HG02973 (cell line): ENCODE data around the gene PDE4A.
"Not testable (repeated sequence)": the region's sequence is repeated elsewhere in the genome, so short reads cannot be mapped to it uniquely, and the experiment has no call there.

Experiments used
- ATAC-seq: cut with Tn5 transposase; IDR thresholded peaks from one replicate; pipeline ENCODE4 v1.9.1; 2021; ENCODE audit warnings: moderate library complexity; ENCODE audit not compliant: unreplicated experiment

PDE4A gene

GRCh38 chr19:10420444-10421239 is at the start of gene PDE4A:
Gene PDE4A (plus strand): TSS chr19:10420538. CDS start chr19:10420765, 227 bp downstream.
- ATAC-seq = no peak

- ATAC-seq = no peak
Measured at GRCh38 chr19:10372690-10373089, 47.6 kb upstream of the PDE4A start.

- ATAC-seq = no peak
Measured at GRCh38 chr19:10374931-10375330, 45.4 kb upstream of the PDE4A start.

GRCh38 chr19:10377140-10377640 is 43.1 kb upstream of the PDE4A start:
- ATAC-seq = not testable (repeated sequence)

GRCh38 chr19:10378124-10378523 is 42.2 kb upstream of the PDE4A start:
- ATAC-seq = no peak

- ATAC-seq = no peak
Measured at GRCh38 chr19:10379880-10380312, 40.4 kb upstream of the PDE4A start.

GRCh38 chr19:10380313-10381102 is 39.8 kb upstream of the PDE4A start, which contains the start of gene TYK2:
Gene TYK2 (minus strand): TSS chr19:10380572. CDS start chr19:10378406, 2,166 bp downstream.
- peak; percentile 81 for ATAC-seq

GRCh38 chr19:10383223-10383499 is 37.2 kb upstream of the PDE4A start:
- not testable (repeated sequence) for ATAC-seq

GRCh38 chr19:10384580-10384979 is 35.8 kb upstream of the PDE4A start:
- no peak for ATAC-seq

- ATAC-seq = no peak
Measured at GRCh38 chr19:10388957-10389356, 31.4 kb upstream of the PDE4A start.

GRCh38 chr19:10389863-10390262 is 30.5 kb upstream of the PDE4A start:
- ATAC-seq = no peak

GRCh38 chr19:10390652-10391286 is 29.6 kb upstream of the PDE4A start:
- ATAC-seq = no peak

GRCh38 chr19:10392120-10392519 is 28.2 kb upstream of the PDE4A start:
- no peak for ATAC-seq

GRCh38 chr19:10393137-10393536 is 27.2 kb upstream of the PDE4A start:
- no peak for ATAC-seq

- no peak for ATAC-seq
Measured at GRCh38 chr19:10395003-10395402, 25.3 kb upstream of the PDE4A start.

- no peak for ATAC-seq
Measured at GRCh38 chr19:10395436-10395835, 24.9 kb upstream of the PDE4A start.

- ATAC-seq = no peak
Measured at GRCh38 chr19:10395917-10396316, 24.4 kb upstream of the PDE4A start.

- ATAC-seq = no peak
Measured at GRCh38 chr19:10398819-10399218, 21.5 kb upstream of the PDE4A start.

GRCh38 chr19:10399340-10399739 is 21.0 kb upstream of the PDE4A start:
- not testable (repeated sequence) for ATAC-seq

GRCh38 chr19:10399878-10400277 is 20.5 kb upstream of the PDE4A start:
- no peak for ATAC-seq

GRCh38 chr19:10402441-10403038 is 17.8 kb upstream of the PDE4A start:
- ATAC-seq = no peak
